ENCODE measurements around the gene MFAP1. TPM values are rescaled to one million over a fixed set of nuclear protein-coding genes. Genes with fewer than 3 reads are reported as not detected.
A peak's percentile ranks its signal among the peaks of the same experiment; 100 is the strongest.
"Not testable (repeated sequence)": the region's sequence is repeated elsewhere in the genome, so short reads cannot be mapped to it uniquely, and the experiment has no call there.

MFAP1 gene
- total RNA-seq, 4 donors from 2014 or later = 18.6 to 21.3 (median 19.7) TPM

GRCh38 chr15:43828061-43828657 is 3.7 kb upstream of the MFAP1 start:
- WGBS = 48% methylated on average over 6 of the region's 6 CpGs
- H3K27me3 ChIP-seq = no peaks in the 10 kb centered on the region
- peaks cover 0 to 3% (median 0%) of the 10 kb centered on the region in 4 donors for H3K36me3 ChIP-seq
- no peak for DNase-seq (ENCODE audit: extremely low spot score)
- H3K4me1 ChIP-seq = peaks cover 19 to 42% (median 36%) of the 10 kb centered on the region in 4 donors
- H3K9me3 ChIP-seq = no peaks in the 10 kb centered on the region
- intact Hi-C loops (cut with DNase I) = no loop called here
- H3K27ac ChIP-seq (replicated peaks in 1 of 4) = peak overlapping the region; percentile 82 to 84 (median 83)
- TF ChIP-seq POLR2AphosphoS5 (IDR thresholded peaks at IDR 0.05) (no peak), CTCF (IDR thresholded peaks at IDR 0.05) (no peak), POLR2A (IDR thresholded peaks at IDR 0.05; ENCODE audit: low read depth) (no peak), EP300 (IDR thresholded peaks at IDR 0.05) (no peak)
- no peak overlapping the region for H3K4me3 ChIP-seq

GRCh38 chr15:43826508-43827341 is 2.2 kb upstream of the MFAP1 start, which contains the start of gene WDR76:
Gene WDR76 (plus strand): TSS chr15:43827002. CDS start chr15:43827033, 31 bp downstream.
- TF ChIP-seq EP300 (IDR thresholded peaks at IDR 0.05) (no peak), POLR2AphosphoS5 (IDR thresholded peaks at IDR 0.05) (peak; percentile 54 to 74)
- Histone ChIP-seq H3K36me3 (no peaks in the 10 kb centered on the region), H3K4me3 (peak within 1 kb of the TSS; percentile 51 to 66 (median 62)), H3K27me3 (no peaks in the 10 kb centered on the region), H3K4me1 (peaks cover 27 to 57% (median 51%) of the 10 kb centered on the region in 4 donors), H3K27ac (replicated peaks in 1 of 4) (peak within 1 kb of the TSS; percentile 82 to 84 (median 83)), H3K9me3 (no peaks in the 10 kb centered on the region)
- intact Hi-C loops (cut with DNase I) = no loop called here
- DNase-seq (ENCODE audit: extremely low spot score) = no peak
- 18% methylated on average over 14 of the region's 48 CpGs for WGBS

GRCh38 chr15:43826029-43826507 is 1.6 kb upstream of the MFAP1 start:
- intact Hi-C loops (cut with DNase I) = no loop called here
- Histone ChIP-seq H3K36me3 (no peaks in the 10 kb centered on the region), H3K27ac (replicated peaks in 1 of 4) (peak overlapping the region; percentile 82 to 84 (median 83)), H3K9me3 (no peaks in the 10 kb centered on the region), H3K27me3 (no peaks in the 10 kb centered on the region), H3K4me1 (peaks cover 28 to 63% (median 57%) of the 10 kb centered on the region in 4 donors), H3K4me3 (peak overlapping the region; percentile 51 to 66 (median 62))
- TF ChIP-seq POLR2A (IDR thresholded peaks at IDR 0.05; ENCODE audit: low read depth) (no peak), POLR2AphosphoS5 (IDR thresholded peaks at IDR 0.05) (no peak), EP300 (IDR thresholded peaks at IDR 0.05) (no peak), CTCF (IDR thresholded peaks at IDR 0.05) (no peak)
- no peak for DNase-seq (ENCODE audit: extremely low spot score)
- WGBS = 95% methylated on average over 11 of the region's 11 CpGs

- 91% methylated on average over 11 of the region's 11 CpGs for WGBS
- H3K27ac ChIP-seq (replicated peaks in 1 of 4); H3K4me3 ChIP-seq; intact Hi-C loops (cut with DNase I); H3K9me3 ChIP-seq; H3K27me3 ChIP-seq; DNase-seq (ENCODE audit: extremely low spot score); H3K36me3 ChIP-seq: not testable (repeated sequence)
- H3K4me1 ChIP-seq = peaks cover 28 to 71% (median 60%) of the 10 kb centered on the region in 4 donors
These were observed 815 bp upstream of the MFAP1 start for GRCh38 chr15:43825305-43825704.

- H3K27me3 ChIP-seq = no peaks in the 10 kb centered on the region
- TF ChIP-seq EP300 (IDR thresholded peaks at IDR 0.05) = no peak
- TF ChIP-seq POLR2AphosphoS5 (IDR thresholded peaks at IDR 0.05) = no peak
- no peak for TF ChIP-seq POLR2A (IDR thresholded peaks at IDR 0.05; ENCODE audit: low read depth)
- no peak for TF ChIP-seq CTCF (IDR thresholded peaks at IDR 0.05)
- intact Hi-C loops (cut with DNase I) = no loop called here
- H3K9me3 ChIP-seq = no peaks in the 10 kb centered on the region
- peak overlapping the region in 1 of 4 donors; percentile 37 for H3K27ac ChIP-seq (replicated peaks in 1 of 4)
- H3K4me3 ChIP-seq = peak overlapping the region in 1 of 4 donors; percentile 3
- DNase-seq (ENCODE audit: extremely low spot score) = no peak
- peaks cover 23 to 52% (median 44%) of the 10 kb centered on the region in 4 donors for H3K4me1 ChIP-seq
- WGBS = 29% methylated on average over 3 of the region's 3 CpGs
- H3K36me3 ChIP-seq = peaks cover 0 to 18% (median 14%) of the 10 kb centered on the region in 4 donors
These were observed 3.0 kb downstream of the MFAP1 start for GRCh38 chr15:43821505-43821904.

- intact Hi-C loops (cut with DNase I); H3K9me3 ChIP-seq; H3K4me1 ChIP-seq; H3K4me3 ChIP-seq; H3K27me3 ChIP-seq; H3K27ac ChIP-seq (replicated peaks in 1 of 4); DNase-seq (ENCODE audit: extremely low spot score): not testable (repeated sequence)
- peaks cover 50 to 82% (median 77%) of the 10 kb centered on the region in 4 donors for H3K36me3 ChIP-seq
- WGBS = 93% methylated on average over 5 of the region's 5 CpGs
These were observed 9.4 kb downstream of the MFAP1 start for GRCh38 chr15:43815064-43815463.
